Ectodermal cell (in vitro differentiated cells): ENCODE data around the gene DDAH2.
"Not testable (repeated sequence)": the region's sequence is repeated elsewhere in the genome, so short reads cannot be mapped to it uniquely, and the experiment has no call there.

Experiments used
- H3K27ac ChIP-seq: 2 replicates; pipeline ENCODE4 v1.7.0; 2013; ENCODE audit warnings: mild to moderate bottlenecking, low read depth, low read length; ENCODE audit not compliant: insufficient read depth, poor library complexity, severe bottlenecking
- H3K27me3 ChIP-seq: 2 replicates; pipeline ENCODE4 v1.7.0; 2013; ENCODE audit warnings: mild to moderate bottlenecking, low read length; ENCODE audit not compliant: insufficient read depth, control insufficient read depth, poor library complexity, severe bottlenecking
- H3K36me3 ChIP-seq: one replicate; pipeline ENCODE4 v1.7.0; 2013; ENCODE audit warnings: low read length; ENCODE audit not compliant: control insufficient read depth, insufficient read depth
- H3K4me1 ChIP-seq: one replicate; pipeline ENCODE4 v1.7.0; 2013; ENCODE audit warnings: low read length; ENCODE audit not compliant: control insufficient read depth, insufficient read depth
- H3K4me3 ChIP-seq: 2 replicates; pipeline ENCODE4 v1.7.0; 2013; ENCODE audit warnings: low read depth, low read length, control low read depth; ENCODE audit not compliant: insufficient read depth
- H3K9me3 ChIP-seq: 2 replicates; pipeline ENCODE4 v1.7.0; 2013; ENCODE audit warnings: mild to moderate bottlenecking, low read length, moderate library complexity; ENCODE audit not compliant: control insufficient read depth
- WGBS, 2 experiments: methylation state at CpG; one replicate each; pipeline ENCODE4 v1.1.7; 2013; ENCODE audit warnings: missing lambda C conversion rate in 2 of 2; 5-methylcytosine and 5-hydroxymethylcytosine counted together

DDAH2 gene

DNA sequence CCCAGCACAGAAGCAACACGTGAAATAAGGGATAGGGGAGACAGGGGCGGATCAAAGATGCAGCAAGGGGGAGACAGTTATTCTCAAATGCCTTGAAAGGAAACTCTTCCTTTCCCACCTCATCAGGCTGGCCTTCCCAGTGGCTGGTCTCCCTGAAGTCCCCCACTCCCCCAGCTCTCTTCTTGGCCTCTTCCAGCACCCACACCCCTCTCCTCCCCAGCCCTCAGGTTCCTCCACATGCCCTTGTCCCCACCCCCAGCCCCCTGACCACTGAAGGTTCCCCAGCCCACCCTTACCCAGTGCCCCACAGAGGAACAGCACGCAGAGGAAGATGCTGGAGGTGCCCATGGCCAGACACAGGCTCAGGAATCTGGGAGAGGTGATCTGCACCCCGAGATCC, 15.6 kb downstream of the DDAH2 start:
- Histone ChIP-seq H3K27me3 (peaks cover 38% of the 10 kb centered on the region), H3K4me1 (peaks cover 34% of the 10 kb centered on the region), H3K9me3 (no peaks in the 10 kb centered on the region), H3K27ac (peak overlapping the region; percentile 71), H3K4me3 (no peak overlapping the region), H3K36me3 (no peaks in the 10 kb centered on the region)
- WGBS, 2 experiments = 73% methylated on average over 4 of the region's 4 CpGs

DNA sequence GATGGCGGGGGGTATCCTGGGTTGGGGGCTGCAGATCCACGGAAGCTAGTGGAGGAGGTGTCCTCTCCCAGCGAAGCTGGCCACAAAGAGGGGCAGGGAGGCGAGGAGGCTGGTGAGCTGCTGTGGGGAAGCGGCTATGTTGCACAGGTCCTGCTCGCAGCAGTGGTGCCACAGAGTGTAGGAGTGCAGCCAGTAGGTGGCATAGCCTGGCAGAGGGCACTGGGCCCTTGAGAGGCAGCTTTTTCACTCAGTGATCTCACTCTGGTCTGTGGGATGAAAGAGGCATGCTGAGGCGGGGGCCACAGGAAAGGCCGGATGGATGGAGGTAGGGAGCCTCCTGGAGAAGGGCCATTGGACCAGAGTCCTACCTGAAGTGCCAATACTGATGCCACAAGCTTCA, 16.8 kb downstream of the DDAH2 start:
- peaks cover 41% of the 10 kb centered on the region for H3K27me3 ChIP-seq
- no peak overlapping the region for H3K4me3 ChIP-seq
- no peaks in the 10 kb centered on the region for H3K36me3 ChIP-seq
- H3K9me3 ChIP-seq = no peaks in the 10 kb centered on the region
- WGBS, 2 experiments = 91 to 95% methylated on average over 8 of the region's 8 CpGs
- H3K27ac ChIP-seq = no peak overlapping the region
- peaks cover 34% of the 10 kb centered on the region for H3K4me1 ChIP-seq

DNA sequence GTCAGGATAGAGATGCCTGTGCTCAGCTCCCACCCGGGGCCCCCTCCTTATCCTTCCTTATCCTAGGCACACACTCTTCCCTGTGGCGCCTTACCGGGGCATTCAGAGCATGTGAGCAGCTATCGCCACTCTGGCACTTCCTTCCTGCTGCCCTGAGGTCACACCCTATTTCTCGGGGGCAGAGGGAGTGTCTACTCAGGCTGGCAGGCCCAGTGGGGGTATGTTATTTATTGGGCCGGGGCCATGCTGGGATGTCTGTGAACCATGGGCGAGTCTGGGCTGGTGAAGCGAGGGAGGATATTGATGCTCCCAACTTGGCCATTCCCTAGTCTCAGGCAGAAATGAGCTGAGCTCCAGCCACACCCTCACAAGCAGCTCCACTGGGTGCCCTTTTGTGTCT, 17.9 kb downstream of the DDAH2 start:
- WGBS, 2 experiments = 81 to 84% methylated on average over 8 of the region's 8 CpGs
- Histone ChIP-seq H3K36me3 (no peaks in the 10 kb centered on the region), H3K27me3 (peaks cover 50% of the 10 kb centered on the region), H3K27ac (no peak overlapping the region), H3K9me3 (no peaks in the 10 kb centered on the region), H3K4me1 (peaks cover 34% of the 10 kb centered on the region), H3K4me3 (no peak overlapping the region)

DNA sequence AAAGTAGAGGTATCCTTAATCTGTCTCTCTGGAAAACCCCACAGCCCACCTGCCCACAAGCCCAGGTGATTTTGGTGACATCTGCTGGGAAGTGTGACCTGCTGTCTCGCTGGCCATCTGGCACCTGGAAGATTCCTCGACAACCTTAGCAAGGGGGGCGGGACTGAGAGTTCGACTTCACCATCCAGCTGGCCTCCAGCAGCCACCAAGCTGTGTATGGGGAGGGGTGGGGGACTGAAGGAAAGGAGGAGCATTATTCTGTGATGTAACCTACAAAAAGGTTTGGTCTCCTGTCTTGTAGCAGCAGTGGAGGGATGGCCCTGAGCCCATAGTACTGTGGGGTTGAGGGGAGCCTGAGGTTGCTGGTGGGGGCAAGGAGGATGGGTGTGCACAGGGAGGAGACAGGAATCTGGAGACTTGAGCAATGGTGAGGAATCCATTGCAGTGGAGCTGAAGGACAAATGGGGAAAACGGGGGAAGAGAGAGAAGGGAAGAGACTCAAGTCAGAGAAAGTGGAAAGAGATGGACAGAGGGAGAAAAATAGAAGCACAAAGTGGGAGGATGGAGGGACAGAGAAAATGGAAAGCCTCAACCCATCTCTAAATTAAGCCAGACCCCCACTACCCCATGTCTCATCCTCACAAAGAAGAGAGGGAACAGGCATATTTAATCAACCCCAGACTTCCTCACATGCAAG, 18.4 kb downstream of the DDAH2 start:
- no peak overlapping the region for H3K27ac ChIP-seq
- H3K9me3 ChIP-seq = no peaks in the 10 kb centered on the region
- 72 to 79% methylated on average over 5 of the region's 5 CpGs for WGBS, 2 experiments

DNA sequence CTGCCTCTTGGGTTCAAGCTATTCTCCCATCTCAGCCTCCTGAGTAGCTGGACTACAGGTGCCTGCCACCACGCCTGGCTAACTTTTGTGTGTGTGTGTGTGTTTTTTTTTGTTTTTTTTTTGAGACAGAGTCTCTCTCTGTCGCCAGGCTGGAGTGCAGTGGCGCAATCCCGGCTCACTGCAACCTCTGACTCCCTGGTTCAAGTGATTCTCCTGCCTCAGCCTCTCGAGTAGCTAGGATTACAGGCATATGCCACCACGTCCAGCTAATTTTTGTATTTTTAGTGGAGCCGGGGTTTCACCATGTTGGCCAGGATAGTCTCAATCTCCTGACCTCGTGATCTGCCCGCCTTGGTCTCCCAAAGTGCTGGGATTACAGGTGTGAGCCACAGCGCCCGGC, 19.9 kb downstream of the DDAH2 start:
- peaks cover 23% of the 10 kb centered on the region for H3K4me1 ChIP-seq
- not testable (repeated sequence) for H3K36me3 ChIP-seq
- WGBS, 2 experiments = 90 to 93% methylated on average over 11 of the region's 11 CpGs

More for the DNA sequence above, 18.4 kb downstream of the DDAH2 start:
- peaks cover 34% of the 10 kb centered on the region for H3K4me1 ChIP-seq
- H3K36me3 ChIP-seq = no peaks in the 10 kb centered on the region
- peaks cover 51% of the 10 kb centered on the region for H3K27me3 ChIP-seq
- no peak overlapping the region for H3K4me3 ChIP-seq

DNA sequence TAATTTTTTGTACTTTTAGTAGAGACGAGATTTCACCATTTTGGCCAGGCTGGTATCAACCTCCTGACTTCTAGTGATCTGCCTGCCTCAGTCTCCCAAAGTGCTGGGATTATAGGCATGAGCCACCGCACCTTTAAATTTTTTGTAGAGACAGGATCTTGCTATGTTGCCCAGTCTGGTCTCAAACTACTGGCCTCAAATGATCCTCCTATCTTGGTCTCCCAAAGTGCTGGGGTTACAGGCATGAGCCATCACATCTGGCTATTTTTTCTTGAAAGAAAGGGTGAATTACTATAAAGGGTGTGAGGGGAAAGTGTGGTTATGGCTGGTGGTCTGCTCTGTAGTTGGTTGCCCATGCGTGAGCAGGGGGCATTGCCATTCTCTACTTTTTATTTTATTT, 20.9 kb downstream of the DDAH2 start:
- H3K27me3 ChIP-seq = peaks cover 51% of the 10 kb centered on the region
- H3K4me1 ChIP-seq = peaks cover 14% of the 10 kb centered on the region
- WGBS, 2 experiments = 90 to 93% methylated on average over 2 of the region's 3 CpGs
- no peak overlapping the region for H3K4me3 ChIP-seq
- no peak overlapping the region for H3K27ac ChIP-seq
- H3K9me3 ChIP-seq = no peaks in the 10 kb centered on the region
- H3K36me3 ChIP-seq = no peaks in the 10 kb centered on the region

More for the DNA sequence above, 19.9 kb downstream of the DDAH2 start:
- peaks cover 51% of the 10 kb centered on the region for H3K27me3 ChIP-seq
- not testable (repeated sequence) for H3K27ac ChIP-seq, H3K9me3 ChIP-seq, H3K4me3 ChIP-seq

DNA sequence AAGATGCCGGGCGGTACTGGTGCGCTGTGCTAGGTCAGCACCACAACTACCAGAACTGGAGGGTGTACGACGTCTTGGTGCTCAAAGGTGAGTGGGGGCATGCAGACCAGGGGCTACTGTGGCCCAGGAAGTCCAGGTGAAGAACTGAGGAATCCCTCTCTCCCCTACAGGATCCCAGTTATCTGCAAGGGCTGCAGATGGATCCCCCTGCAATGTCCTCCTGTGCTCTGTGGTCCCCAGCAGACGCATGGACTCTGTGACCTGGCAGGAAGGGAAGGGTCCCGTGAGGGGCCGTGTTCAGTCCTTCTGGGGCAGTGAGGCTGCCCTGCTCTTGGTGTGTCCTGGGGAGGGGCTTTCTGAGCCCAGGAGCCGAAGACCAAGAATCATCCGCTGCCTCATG, 21.4 kb downstream of the DDAH2 start:
- H3K4me1 ChIP-seq = peaks cover 12% of the 10 kb centered on the region
- H3K27me3 ChIP-seq = peaks cover 49% of the 10 kb centered on the region
- no peaks in the 10 kb centered on the region for H3K9me3 ChIP-seq
- no peak overlapping the region for H3K27ac ChIP-seq
- no peaks in the 10 kb centered on the region for H3K36me3 ChIP-seq
- no peak overlapping the region for H3K4me3 ChIP-seq
- WGBS, 2 experiments = 90 to 94% methylated on average over 10 of the region's 10 CpGs

DNA sequence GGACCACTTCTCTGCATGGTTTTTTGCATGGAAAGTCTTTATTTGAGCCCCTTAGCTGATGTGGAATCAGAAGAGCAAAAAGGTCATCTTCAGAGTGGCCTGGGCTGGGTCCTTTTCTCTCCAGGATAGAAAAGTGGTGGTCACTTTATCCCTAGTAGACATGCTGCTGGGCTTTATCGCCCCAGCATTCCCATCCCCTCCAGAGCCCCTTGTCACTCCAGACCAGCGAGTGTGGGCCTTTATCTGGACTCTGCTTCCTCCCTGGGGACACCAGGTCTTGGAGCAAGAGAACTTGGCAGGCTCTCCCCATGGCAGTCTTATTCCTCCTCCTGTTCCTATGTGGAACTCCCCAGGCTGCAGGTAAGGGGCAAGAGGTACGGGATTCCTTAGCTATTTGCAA, 22.5 kb downstream of the DDAH2 start, which contains the start of gene LY6G6F:
LY6G6F (plus strand) TSS at position 268 of the 400 bp plus-strand sequence; CDS start at position 309, 41 bp downstream.
- Histone ChIP-seq H3K4me1 (peaks cover 11% of the 10 kb centered on the region), H3K36me3 (no peaks in the 10 kb centered on the region), H3K4me3 (no peak within 1 kb of the TSS), H3K27me3 (peaks cover 38% of the 10 kb centered on the region), H3K9me3 (no peaks in the 10 kb centered on the region), H3K27ac (no peak within 1 kb of the TSS)
- WGBS, 2 experiments = 72 to 87% methylated on average over 3 of the region's 3 CpGs

DNA sequence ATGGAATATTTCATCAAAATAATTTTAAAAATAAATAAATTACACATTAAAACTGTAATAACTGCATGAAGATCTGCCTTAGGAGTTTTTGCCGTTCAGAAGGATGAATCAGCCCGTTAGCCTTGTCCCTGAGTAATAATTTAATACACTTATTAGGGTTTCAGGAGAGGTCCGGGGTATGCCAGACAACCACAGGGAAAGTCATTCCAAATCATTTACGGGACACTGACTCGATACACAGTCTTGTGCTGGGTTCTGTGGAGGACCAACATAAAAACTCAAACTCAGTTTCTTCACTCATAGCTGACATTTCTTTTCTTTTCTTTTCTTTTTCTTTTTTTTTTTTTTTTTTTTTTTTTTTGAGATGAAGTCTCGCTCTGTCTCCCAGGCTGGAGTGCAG, 23.2 kb downstream of the DDAH2 start:
- Histone ChIP-seq H3K36me3 (no peaks in the 10 kb centered on the region), H3K27ac (no peak overlapping the region), H3K4me3 (no peak overlapping the region), H3K27me3 (peaks cover 32% of the 10 kb centered on the region), H3K4me1 (peaks cover 9% of the 10 kb centered on the region), H3K9me3 (no peaks in the 10 kb centered on the region)
- 93 to 95% methylated on average over 6 of the region's 6 CpGs for WGBS, 2 experiments

DNA sequence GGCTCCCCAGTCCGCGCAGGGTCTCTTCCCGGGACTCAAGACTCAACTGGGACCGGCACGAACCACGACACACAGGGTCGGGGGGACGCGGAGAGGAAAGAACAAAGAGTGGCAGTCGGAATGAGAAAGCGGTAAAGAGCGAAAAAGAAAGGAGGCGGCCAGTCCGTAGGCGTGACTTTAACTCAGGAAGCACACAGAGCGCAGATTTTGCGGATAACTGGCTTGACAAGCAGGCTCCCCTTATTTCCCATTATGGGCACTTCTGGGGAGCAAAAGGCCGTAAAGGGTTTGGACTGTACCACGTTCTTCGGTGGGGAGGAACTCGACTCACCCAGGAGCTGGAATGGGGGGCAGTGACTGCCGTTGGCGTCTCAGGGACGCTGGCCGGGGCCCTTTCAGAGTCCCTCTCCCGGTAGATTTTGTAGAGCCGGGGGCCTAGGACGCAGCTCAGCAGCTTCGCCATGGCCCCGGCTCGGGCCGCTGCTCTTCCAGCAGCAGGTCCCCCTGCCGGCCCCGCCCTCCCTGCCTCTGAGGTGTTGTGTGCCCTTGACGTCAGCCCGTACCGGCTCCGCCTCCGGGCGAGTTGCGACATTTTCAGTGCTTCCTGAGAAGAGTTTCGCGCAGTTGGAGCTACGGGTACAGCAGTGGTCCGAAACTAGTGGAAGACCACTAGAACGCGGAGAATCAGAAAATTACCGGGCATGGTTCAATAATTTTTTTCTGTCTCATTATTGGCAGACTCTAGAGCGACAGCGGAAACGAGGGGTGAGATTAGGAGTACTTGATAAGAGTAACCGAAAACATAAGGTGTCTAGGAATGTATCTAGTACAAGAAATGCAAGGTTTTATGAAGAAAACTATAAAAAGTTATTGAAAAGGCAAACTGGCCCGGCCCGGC, 26.0 kb downstream of the DDAH2 start, which contains the start of gene ABHD16A:
ABHD16A (minus strand) TSS at position 506 of the 898 bp plus-strand sequence; CDS start at position 463, 43 bp downstream.
- peaks cover 18% of the 10 kb centered on the region for H3K27me3 ChIP-seq
- peak within 1 kb of the TSS; percentile 89 for H3K27ac ChIP-seq
- 4% methylated on average over 54 of the region's 54 CpGs for WGBS, 2 experiments
- H3K9me3 ChIP-seq = no peaks in the 10 kb centered on the region
- H3K4me1 ChIP-seq = peaks cover 9% of the 10 kb centered on the region
- H3K36me3 ChIP-seq = no peaks in the 10 kb centered on the region
- peak within 1 kb of the TSS; percentile 88 for H3K4me3 ChIP-seq
